ENCODE measurements around the gene GDPD5.

The GDPD5 gene, protein sequence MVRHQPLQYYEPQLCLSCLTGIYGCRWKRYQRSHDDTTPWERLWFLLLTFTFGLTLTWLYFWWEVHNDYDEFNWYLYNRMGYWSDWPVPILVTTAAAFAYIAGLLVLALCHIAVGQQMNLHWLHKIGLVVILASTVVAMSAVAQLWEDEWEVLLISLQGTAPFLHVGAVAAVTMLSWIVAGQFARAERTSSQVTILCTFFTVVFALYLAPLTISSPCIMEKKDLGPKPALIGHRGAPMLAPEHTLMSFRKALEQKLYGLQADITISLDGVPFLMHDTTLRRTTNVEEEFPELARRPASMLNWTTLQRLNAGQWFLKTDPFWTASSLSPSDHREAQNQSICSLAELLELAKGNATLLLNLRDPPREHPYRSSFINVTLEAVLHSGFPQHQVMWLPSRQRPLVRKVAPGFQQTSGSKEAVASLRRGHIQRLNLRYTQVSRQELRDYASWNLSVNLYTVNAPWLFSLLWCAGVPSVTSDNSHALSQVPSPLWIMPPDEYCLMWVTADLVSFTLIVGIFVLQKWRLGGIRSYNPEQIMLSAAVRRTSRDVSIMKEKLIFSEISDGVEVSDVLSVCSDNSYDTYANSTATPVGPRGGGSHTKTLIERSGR

DNA sequence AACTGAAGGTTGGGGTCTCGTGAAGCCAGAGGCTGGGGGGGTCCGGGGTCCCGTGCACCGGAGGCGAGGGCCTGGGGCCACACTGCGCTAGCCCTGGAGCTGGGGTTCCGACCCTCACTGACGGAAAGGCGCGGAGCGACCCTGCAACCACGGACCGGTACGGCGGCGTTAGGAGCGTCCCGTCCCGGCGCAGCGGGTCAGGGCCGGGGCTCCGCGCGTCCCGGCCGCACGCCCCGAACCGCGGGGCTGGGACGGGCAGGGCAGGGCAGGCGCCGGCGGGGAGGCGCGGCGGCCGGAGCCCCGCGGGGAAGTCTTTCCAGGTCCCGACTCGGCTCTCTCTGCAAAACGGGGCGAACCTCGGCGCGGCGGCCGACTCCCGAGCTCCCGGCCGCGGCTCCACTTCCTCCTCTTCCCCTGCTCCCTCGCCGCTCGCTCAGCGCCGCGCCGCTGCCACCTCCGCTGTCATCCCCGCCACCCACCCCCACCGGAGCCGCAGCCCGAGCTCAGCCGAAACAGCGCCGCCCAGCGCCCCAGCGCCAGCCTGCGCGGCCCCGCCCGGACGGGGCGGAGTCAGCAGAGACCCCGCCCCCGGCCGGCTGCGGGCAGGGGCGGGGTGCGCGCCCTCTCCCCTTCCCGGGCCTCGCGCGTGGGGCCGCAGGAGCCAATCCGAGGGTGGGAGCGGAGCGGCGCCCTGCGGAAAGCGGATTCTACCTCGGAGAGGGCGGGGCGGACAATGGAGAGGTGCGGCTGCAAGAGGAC, at the start of gene GDPD5:
GDPD5 (minus strand) TSS at position 509 of the 759 bp plus-strand sequence. CDS start 48,206 bp downstream, outside the sequence.
- peak; percentile 77 to 83 for DNase-seq (ENCODE audit: low read depth in 2 of 2)

DNA sequence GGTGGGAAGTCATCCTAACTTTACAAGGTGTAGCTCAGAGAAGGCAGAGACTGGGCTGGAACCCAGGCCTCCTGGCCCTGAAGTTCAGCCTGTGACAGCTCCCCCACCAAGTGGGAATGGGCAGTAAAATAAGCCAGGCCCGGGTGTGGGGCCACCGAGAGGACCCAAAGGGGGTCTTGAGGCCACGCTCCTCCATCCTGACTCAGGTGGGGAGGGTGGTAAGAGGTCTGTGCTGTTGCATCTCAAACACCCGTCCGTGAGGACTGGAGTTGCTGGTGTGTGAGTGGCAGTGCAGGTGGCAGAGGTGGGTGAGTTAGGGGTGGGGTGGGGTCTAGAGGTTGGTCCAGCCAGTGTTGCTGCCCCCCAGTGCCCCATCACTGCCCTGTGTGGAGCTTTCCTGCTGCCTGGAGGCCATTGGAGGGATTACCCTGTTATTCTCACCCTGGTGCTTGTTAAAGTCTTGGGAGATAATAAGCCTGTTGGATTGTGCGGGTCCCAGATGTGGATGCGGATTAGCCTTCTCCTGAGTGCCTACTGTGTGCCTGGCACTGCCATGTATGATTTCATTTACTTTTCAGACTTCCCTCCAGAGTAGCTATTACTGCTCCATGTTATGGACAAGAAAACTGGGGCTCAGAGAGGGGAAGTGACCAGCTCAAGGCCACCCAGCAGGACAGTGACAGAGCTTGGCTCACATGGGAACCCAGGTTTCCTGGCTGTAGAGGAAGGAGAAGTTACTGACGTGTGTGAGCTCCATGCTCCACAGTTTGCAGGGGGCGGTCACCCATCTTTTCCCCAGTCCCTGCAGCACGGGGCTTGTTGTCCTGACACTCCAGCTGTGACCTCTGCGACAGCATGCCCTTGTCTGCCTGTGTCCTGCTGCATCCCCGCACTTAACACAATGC, 49.2 kb upstream of the GDPD5 start:
- DNase-seq (ENCODE audit: low read depth in 2 of 2), result no peak

DNA sequence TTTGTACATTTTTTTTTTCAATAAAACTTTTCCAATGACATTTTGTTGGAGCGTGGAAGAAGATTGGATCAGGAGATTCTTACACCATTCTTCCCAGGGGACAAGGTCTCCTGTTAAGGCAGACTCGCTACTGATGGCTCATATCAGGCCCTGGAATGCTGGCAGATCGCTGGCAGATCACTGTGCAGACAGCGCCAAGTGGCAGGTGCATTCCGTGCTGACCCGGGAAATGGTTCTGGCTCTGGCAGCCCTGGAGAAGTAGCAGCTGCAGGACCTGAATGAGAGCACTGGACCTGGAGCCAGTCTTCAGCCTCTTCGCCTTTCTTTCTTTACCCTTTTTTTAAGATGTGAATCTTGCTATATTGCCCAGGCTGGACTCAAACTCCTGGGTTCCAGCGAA, 47.0 kb upstream of the GDPD5 start:
- DNase-seq (ENCODE audit: low read depth in 2 of 2), result no peak

DNA sequence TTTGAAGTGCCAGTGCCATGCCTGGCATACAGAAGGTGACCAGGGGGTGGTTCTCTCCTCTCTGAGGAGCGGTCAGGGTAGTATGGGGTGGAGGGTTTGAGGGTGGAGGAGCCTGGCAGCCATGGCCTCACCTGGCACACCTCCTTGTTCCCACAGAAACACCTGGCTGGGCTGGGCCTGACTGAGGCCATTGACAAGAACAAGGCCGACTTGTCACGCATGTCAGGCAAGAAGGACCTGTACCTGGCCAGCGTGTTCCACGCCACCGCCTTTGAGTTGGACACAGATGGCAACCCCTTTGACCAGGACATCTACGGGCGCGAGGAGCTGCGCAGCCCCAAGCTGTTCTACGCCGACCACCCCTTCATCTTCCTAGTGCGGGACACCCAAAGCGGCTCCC, 45.9 kb upstream of the GDPD5 start:
- no peak for DNase-seq (ENCODE audit: low read depth in 2 of 2)

DNA sequence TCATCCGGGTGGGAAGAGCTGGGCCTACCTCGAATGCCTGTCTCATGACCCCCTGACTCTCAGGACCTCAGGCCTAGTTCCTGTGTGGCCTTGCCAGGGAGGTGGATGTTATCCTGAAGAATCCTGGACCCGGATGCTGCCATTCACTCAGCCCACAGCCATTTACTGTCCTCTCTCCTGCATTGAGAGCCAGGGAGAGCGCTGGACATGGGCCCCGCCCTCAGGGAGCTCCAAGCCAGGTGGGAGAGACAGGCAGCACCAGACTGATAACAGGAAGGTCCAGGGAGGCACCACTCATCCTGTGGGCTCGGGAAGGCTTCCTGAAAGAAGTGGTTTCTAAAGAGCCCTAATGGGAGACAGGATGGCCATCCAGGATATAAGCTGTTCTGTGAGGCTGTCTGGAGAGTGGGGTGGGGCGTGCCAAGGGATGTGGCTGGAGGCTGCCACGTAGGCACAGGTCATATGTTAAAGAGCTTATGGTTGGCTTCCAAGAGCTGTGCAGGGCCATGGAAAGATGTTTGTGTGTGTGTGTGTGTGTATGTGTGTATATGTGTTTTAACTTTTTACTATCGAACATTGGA, 44.9 kb upstream of the GDPD5 start:
- DNase-seq (ENCODE audit: low read depth in 2 of 2), result no peak

DNA sequence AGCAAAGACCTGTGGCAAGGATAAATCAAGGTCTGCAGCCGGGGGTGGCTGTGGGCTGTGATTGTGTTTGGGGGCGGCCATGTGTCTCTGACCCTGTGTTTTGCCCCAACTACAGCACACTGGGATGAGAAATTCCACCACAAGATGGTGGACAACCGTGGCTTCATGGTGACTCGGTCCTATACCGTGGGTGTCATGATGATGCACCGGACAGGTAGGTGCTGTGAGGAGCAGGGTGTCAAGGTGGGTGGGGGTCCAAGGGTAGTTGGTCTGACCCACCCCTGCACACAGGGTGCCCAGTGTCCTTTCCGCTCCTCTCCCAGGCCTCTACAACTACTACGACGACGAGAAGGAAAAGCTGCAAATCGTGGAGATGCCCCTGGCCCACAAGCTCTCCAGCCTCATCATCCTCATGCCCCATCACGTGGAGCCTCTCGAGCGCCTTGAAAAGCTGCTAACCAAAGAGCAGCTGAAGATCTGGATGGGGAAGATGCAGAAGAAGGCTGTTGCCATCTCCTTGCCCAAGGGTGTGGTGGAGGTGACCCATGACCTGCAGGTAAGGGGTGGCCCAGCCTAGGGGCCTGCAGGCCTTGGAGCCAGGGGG, 43.0 kb upstream of the GDPD5 start:
- no peak for DNase-seq (ENCODE audit: low read depth in 2 of 2)

DNA sequence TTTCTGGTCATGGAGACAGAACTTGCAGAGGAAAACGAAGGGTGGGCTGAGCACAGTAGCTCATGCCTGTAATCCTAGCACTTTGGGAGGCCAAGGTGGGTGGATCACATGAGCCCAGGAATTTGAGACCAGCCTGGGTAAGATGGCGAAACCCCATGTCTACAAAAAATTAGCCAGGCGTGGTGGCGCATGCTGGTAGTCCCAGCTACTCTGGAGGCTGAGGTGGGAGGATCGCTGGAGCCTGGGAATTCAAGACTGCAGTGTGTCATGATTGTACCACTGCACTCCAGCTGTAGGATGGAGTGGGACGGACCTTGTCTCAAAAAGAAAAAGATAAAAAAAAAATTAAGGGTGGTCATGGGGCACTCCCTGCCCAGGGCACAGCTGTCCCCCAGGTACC, 42.2 kb upstream of the GDPD5 start:
- no peak for DNase-seq (ENCODE audit: low read depth in 2 of 2)

DNA sequence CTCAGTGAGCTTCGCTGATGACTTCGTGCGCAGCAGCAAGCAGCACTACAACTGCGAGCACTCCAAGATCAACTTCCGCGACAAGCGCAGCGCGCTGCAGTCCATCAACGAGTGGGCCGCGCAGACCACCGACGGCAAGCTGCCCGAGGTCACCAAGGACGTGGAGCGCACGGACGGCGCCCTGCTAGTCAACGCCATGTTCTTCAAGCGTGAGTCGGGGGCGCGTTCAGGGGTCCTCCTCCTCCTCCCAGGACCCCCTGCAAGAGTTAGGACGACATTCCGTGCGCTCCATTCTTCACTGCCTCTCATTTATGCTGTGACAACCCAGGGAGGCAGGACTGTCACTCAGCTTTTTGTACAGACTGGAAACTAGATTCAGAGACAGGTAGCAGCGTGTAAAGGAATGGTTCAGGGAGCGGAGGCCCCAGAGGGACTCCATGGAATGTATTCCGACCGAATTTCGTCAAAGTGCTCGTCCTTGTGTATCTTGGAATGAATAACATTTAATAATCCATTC, 41.1 kb upstream of the GDPD5 start:
- DNase-seq (ENCODE audit: low read depth in 2 of 2), result no peak

DNA sequence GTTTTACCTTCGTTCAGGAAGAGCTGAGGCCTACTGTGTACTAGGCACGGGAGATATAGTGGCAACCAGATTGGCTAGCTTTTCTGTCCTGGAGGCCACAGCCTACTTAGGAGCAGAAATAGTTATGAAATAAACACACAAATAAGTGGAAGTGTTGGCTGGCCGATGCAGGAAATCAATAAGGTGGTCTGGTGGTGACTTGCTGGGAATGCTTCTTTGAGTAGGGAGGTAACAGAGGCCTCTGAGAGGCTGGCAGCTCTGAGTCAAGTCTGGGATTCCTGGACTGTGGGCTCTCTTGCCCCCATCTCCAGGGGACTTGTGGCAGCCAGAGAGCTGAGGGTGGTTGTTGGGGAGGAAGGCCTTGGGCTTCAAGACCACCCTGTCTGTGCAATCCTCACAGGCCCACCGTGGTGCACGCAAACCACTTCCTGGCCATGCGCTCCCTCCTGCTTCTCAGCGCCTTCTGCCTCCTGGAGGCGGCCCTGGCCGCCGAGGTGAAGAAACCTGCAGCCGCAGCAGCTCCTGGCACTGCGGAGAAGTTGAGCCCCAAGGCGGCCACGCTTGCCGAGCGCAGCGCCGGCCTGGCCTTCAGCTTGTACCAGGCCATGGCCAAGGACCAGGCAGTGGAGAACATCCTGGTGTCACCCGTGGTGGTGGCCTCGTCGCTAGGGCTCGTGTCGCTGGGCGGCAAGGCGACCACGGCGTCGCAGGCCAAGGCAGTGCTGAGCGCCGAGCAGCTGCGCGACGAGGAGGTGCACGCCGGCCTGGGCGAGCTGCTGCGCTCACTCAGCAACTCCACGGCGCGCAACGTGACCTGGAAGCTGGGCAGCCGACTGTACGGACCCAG, 40.4 kb upstream of the GDPD5 start:
- no peak for DNase-seq (ENCODE audit: low read depth in 2 of 2)

DNA sequence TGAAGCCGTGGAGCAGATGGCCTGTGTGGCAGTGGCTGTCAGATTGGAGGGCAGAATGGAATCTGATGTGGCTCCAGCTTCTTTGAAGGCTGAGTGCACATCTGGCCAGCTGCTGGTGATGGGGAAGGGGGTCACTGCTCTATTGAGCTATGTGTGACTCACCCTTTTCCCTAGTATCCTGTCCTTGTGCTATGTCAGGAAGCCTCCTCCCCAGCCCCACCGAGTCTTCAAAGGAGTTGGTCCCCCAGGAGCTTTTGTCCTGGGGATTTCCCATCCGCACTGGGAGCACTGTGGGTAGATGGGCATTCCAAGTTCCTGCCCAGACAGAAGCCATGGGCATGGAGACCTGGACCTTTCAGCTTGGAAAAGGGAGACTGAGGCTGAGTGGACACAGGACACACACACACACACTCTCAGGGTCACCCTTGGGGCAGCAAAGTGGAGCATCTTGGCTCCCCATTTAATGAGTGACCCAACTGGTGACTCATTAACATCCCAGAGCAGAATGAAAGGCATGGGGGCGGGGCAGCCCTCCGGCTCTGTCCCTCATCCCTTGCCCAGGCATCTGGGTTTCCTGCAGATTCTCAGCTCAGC, 39.6 kb upstream of the GDPD5 start:
- DNase-seq (ENCODE audit: low read depth in 2 of 2), result no peak

DNA sequence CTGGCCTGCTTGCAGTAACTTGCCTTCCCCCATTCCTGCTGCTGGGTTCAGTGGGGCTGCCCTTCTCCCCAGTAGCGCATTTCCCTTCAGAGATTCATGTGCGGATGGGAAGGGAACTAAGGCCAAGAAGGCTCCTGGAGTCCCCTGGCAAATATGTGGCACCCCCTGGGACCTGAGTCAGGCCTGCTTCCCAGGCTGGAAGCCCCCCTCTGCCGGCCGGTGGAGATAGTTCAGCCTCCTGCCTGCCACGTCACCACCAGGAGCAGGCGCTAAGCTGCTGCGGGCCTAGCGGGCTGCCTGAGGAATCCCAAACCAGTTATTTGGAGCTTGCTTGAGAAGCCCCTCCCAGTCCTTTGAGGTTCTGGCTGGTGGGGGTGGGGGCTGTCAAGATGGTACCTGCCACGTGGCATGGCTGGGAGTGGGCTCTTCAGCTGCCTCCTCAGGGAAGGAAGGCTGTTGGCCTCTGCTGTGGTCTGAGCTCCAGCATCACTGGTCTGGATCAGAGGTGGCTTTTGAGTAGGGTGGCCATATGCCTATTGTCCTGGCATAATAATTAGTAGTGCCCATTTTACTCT, 38.3 kb upstream of the GDPD5 start:
- no peak for DNase-seq (ENCODE audit: low read depth in 2 of 2)

DNA sequence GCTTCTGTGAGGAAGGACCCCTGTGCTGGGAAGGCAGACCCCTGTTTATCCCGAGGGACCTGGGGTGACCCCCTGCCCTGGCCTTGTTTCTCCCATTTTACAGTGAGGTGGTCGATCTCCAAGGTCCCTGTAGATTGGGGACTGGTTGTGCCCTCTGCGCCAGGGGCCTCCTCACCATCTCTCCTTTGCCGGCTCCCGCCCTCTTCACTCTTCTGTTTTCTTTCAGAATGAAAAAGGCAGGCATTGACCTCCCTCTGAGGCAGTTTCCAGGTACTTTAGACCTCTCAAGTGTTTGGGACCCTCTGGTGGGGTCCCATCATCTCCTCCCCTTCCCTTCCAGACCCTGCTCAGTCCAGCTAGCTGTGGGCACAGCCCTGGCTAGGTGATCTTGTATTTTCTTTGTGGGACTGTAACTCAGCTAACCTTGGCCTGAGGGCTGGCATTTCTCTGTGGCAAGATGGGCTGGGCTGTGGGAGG, 37.8 kb upstream of the GDPD5 start:
- DNase-seq (ENCODE audit: low read depth in 2 of 2), result no peak

DNA sequence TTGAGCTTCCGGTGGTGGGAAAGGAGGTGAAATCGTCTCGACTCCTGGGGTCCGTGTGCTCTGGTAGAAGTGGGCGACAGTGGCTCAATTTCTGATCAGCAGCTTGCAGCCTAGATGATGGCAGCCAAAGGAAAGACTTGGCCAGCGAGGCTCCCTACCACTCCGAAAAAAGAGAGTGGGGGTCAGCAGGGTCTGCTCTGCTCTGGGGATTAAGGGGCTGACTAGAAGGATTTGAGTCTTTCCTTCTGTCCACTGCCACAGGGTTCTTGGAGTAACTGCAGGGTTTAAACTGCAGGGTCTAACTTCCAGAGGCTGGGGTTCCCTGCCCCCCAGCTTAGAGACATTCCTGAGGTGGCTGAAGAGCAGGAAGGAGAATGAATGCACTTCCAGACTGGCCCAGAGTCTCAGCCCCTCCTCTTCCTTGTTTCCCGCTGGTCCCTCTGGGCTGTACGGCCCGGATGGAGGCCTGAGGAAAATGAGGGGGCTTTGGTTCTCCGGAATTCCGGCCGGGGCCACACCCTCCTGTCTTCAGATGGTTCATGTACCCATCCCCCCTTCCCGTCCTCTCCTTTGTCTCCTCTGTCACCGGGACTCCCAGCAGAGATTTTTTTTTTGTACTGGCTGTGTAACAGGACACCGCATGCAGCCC, 37.2 kb upstream of the GDPD5 start:
- DNase-seq (ENCODE audit: low read depth in 2 of 2), result no peak

DNA sequence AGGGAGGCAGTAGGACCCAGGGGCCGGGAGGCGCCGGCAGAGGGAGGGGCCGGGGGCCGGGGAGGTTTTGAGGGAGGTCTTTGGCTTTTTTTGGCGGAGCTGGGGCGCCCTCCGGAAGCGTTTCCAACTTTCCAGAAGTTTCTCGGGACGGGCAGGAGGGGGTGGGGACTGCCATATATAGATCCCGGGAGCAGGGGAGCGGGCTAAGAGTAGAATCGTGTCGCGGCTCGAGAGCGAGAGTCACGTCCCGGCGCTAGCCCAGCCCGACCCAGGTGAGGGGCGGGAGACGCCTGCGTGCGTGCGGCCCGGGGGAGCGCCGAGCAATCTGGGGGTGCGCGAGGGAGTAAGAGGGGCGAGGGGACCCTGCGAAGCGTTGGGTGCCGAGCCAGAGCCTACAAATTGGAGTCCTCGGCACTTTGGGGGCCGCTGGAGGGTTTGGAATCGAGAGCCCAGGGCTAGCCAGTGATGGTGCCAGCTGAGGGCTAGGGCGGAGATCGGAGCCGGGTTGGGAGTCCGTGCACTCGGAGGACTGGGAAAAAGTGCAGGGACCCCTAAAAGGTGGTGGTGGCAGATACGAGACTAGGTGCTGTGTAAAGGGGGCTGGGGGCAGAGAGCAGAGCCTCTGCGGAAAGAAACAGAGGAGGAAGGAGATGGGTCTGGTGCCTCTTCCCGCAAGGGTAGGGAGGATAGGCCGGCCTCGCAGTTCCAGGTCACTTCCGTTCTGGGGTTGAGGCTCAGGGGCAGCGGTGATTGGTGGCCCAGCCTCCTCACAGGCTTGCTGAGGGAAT, 36.5 kb upstream of the GDPD5 start, which contains the start of gene SERPINH1:
SERPINH1 (plus strand) TSS at position 206 of the 788 bp plus-strand sequence. CDS start 4,097 bp downstream, outside the sequence.
- peak; percentile 60 to 73 for DNase-seq (ENCODE audit: low read depth in 2 of 2)

DNA sequence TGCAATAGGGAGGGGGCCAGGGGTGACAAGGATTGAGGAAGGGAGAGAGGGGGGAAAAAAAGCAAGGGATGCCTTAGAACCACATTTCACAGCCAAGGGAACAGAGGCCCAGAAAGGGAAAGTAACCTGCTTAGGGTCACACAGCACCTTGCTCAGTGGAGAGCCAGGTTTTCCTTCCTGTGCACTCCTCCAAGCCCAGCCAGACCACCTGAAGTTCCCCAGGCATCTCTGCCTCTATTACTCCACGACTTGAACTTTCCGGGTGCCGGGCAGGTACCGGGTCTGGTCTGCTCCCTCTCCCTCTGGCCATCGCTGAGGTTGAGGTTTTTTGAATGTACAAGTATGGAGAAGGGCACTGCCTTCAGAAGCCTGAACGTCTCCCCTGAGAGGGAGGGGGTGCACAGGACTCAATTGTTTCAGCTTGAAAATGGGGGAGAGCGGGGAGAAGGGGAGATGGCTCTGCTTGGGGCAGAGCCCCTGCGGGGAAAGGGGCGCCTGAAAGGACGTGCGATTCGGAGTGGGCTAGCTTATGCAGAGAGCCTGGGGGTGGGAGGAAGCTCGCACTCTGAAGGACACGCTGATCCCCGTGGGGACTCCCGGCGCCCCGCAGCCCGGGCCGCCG, 35.8 kb upstream of the GDPD5 start:
- DNase-seq (ENCODE audit: low read depth in 2 of 2), result no peak

DNA sequence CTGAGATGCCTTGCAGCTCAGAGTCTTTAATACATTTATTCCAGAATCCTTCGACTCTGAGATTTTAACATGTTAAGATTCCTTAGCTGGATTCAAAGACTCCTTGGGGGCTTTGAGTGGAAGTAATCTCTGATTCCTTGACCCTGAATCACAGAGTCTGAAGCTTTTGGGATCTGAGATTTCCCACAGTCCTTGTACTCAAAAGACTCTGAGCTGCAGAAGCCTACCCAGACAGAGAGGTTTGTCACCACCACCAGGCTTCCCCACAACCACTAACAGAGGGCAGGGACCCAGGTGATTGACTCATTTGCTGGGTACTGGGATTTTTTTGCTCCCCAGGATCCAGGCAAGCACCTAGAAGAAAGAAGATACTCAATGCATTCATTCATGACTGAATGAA, 34.9 kb upstream of the GDPD5 start:
- no peak for DNase-seq (ENCODE audit: low read depth in 2 of 2)

All from stimulated activated CD4-positive, alpha-beta T cell treated with anti-CD3 and anti-CD28 coated beads, Interleukin-4, amount 100 ng/mL, for 48 hours (primary cell).